Fibroblast of lung (primary cell): Measurements from ENCODE around the gene ARAP2.

Experiments used
- CTCF ChIP-seq, 2 donors: IDR thresholded peaks in 1 of 2; conservative IDR thresholded peaks in 1 of 2; 1 replicate in 1 of 2; 2 replicates in 1 of 2; pipeline ENCODE4 v1.5.1; 2011 to 2012; ENCODE audit warnings: low read length in 2 of 2, control low read depth in 1 of 2, inconsistent platforms in 1 of 2, low read depth in 1 of 2, mild to moderate bottlenecking in 1 of 2
- EZH2 ChIP-seq: IDR thresholded peaks from 2 replicates; pipeline ENCODE4 v1.5.1; 2012; ENCODE audit warnings: low read length, control low read depth, mild to moderate bottlenecking; ENCODE audit errors: missing control alignments

- TF ChIP-seq EZH2 (no peak), CTCF (conservative IDR thresholded peaks at IDR 0.05 in 1 of 2, IDR thresholded peaks at IDR 0.05 in 1 of 2; ENCODE audit: low read depth in 1 of 2, low read length in 2 of 2) (no peak)
These were observed 198.3 kb downstream of the ARAP2 start for GRCh38 chr4:36046026-36046425.
